Measurements from ENCODE around the gene TMEM182.

Gene TMEM182

DNA sequence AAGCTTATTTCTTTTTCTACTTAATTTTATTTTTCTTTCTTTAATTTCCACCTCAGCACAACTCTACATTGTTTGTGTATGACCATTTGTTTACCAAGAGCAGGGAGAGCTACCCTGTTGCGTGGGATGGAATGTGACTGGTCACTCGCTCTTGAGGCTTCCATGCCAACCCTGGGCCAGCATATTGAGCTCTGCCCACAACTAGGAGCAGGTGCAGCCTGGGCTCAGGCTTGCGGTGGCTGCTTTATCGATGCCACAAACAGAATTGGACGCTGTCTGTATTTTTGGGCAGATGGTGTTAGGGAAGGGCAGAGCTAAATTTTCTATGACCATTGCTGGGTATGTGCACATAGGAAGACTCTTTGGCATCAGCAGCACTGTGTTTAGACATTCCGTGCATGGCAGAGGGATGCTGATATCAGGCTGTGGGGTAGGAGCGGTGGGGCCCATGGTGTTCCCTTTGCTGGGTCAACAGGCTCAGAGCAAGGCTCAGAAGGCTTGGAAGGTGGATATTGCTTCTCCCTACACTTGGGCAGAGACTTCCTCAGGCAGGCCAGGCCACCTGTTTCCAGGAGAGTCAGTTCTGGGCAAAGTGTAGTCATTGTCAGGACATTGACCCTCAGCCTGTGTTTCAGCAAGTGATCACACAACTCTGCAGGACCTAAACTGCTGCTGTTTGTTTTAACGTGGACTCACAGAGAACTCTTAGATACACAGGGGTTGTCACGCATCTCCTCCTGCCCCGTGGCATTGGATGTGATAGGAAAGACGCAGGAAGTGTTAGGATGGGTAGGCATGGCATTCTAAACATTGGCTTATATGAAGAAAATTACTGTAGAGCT is 40.2 kb downstream of the TMEM182 start:
- no peak for DNase-seq

GRCh38 chr2:102803041-102803896 is 41.4 kb downstream of the TMEM182 start:
- no peak for DNase-seq

DNA sequence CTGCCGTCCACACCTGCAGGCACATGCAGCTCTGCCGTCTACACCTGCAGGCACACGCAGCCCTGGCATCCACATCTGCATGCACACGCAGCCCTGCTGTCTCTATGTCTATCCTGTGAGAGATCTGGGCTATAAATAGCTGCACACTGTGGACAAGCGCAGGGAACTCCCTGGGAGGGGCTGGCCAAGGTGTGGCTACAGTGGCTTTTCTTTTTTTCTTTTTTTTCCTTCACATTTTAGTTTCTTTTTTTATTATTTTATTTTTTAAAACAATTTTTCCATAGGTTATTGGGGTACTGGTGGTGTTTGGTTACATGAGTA is 42.0 kb downstream of the TMEM182 start:
- DNase-seq = no peak

DNA sequence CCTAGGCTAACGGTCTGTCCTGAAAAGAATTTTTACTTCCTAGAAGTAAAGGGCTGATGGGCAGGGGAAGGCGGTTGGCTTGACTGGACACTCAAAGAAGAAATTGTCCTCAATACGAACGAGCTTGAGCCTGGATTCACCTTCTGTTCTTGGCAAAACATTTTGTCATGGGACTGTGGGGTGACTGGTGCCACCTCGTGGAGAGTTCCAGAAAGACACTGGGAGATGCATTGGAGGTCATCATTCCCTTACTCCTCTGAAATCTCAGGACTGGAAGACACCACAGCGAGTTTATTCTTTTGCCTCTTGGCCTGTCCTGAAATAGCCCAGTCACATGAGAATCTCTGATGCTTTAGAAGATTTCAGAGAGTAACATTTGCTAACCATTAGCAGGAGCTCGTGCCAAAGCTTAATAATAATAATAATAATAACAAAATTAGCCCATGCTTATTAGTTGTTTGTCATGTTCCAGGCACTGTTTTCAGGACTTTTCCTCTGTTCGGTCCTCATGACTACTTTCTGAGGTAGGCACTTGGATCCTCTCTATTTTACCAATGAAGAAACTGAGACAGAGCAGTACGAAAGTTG is 44.5 kb downstream of the TMEM182 start:
- DNase-seq = peak; percentile 11 to 21

DNA sequence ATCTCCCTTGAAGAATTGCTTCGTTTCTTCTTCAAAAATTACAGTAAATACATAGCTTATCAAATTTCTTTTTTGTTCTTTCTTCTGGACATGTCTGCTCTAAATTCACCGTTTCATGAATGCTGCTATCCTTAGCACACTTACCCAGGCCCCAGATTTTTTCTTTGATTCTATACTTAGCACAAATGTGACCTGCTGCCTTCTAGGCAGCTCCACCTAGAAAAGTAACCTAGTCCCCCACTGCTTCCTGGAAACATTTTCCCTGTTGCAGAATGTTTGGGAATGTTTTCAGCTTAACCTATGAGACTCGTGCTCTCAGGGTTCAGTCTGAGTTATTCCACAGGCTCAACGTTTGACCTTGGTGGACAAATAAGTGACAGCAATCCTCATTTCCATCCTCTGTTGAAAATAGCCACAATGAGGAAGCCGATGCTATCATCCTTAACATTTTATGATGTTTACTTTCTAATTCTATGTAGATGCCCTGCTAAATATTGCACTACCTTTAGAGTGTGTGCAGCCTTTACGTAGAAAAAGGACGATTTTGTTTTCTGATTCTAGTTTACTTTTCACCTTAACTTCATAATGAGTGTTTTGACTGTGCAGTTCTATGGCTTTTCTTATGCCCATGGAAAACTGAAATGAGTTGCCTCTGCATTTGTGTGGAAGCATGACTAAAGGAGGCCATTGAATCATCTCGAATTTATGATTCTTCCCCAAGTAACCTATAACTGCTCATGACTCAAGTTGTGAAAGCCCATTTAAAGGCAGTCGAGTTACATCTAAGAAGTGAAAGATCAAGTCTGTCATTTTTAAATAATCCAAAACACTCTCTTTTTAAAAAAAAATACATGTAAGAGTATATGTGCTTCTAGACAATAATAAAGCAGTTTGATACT is 47.7 kb downstream of the TMEM182 start:
- no peak for DNase-seq

DNA sequence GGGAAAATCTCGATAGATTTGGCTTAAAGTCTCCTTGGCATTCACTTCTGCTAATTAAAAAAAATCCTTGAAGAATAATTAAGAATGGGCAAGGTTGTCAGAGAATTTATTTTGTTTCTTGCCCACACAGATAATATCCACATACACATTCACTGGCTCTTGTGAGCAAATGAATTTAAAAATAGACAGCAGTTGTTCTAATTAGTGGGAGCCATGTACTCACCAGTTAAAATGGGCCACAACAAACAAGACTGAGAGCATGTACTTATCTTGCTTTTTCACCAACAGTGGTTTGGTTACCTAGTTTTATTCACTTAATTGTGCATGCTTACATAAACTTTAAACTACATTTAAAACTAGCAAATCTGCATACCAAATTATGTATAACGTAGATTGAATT is 53.5 kb downstream of the TMEM182 start:
- DNase-seq = no peak

DNA sequence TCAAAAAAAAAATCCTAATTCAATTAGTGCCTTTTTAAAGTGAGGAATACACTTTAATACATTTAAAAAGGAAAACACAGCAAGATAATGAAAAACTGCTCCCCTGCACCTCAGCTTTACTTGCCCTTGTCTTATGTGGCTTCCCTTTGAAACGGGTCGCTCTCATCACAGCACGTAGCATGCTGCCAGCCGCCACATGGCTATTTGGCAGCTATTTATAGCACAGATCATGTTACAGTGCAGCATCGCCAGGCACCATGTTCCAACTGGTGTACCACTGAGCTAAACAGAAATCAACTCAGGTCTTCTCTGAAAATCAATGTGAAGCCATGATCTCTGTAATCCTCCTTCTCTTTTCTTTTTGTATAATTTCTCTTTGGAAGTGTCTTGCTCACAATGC is 65.1 kb downstream of the TMEM182 start:
- DNase-seq = no peak

GRCh38 chr2:102832789-102833188 is 71.0 kb downstream of the TMEM182 start:
- no peak for DNase-seq

DNA sequence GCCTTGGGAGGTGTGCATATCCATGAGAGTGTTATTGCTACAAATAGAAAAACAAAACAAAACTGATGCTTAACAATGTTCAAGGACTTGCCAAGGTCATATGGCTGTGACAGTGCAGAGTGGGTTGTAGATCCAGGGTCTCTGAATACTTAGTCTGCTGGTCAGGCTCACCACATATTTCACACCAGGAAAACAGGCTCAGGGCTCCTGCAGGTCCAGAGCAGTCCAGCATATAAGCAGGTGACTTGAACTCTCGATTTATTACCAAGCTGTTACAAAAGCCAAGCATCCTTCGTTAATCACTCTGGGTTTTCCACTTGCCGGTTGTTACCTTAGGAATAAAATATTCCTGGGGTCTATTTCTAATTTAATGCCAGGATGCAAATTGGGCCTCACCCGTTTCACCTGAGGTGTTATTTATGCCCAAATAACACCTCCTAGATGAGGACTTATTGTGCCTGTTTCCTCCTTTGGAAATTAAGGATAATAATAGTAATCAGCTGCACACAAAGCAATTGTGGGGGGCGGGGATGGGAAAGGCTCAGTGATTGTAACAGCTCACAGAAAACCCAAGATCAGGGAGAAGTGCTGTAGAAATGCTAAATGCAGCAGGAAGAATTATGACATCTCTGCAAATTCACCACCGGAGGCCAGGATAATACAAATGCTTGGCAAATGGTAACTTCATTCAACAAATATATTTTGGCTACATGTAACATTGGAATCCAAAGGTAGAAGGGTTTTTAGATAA is 72.9 kb downstream of the TMEM182 start:
- DNase-seq = no peak

- no peak for DNase-seq
Measured at GRCh38 chr2:102837626-102838198, 75.9 kb downstream of the TMEM182 start.

GRCh38 chr2:102839668-102840388 is 78.0 kb downstream of the TMEM182 start:
- no peak for DNase-seq

- peak in 1 of 2 experiments; percentile 16 for DNase-seq
Measured at GRCh38 chr2:102841107-102841840, 79.4 kb downstream of the TMEM182 start.

DNA sequence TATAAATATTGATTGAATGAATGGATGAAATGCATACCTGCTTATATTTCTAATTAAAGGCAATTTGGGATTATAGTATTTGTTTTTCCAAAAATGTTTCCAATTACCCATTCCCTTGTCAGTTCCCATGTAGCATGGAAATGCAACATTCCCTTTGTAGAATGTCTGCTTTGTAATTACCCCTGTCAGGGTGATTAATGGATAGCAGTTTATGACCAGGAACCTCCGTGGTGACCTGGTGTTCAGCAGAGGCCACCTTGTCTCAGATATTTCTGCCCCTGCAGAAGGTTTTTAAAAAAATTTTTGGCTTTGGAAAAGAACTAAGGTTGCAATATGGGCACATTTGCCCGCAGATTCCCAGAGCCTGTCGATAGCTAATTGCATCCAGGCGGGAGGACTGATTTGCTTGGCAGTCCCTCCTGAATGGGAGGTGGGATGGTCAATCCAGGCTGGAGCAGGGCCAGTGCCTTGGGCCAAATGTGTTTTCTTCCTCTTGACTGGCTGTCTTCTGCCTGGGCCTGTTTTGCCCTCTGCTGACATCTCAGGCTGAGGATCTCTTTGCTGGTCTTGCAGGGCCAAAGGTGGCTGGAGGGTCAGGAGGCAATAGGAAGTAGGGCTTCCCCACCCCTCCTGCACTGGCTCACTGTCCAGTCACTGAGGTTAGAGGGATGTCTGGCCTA is 82.1 kb downstream of the TMEM182 start:
- no peak for DNase-seq

DNA sequence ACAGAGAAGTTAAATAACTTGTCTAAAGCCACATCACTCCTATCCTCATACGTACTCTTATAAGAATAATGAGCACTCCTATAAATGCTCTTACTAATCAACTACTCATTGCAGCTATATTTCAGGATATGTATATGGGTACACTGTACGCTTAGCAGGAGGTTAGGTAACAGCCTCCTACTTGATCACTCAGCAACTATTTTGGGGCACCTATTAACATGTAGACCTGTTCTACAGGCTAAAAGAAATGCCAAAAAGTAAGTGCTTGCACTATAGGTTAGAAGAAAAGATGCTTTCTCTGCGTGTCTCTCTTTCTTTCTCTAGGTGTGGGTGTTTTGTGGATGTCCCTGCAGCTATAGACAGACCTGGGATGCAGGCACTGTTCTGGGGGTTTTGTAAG is 83.1 kb downstream of the TMEM182 start:
- no peak for DNase-seq

DNA sequence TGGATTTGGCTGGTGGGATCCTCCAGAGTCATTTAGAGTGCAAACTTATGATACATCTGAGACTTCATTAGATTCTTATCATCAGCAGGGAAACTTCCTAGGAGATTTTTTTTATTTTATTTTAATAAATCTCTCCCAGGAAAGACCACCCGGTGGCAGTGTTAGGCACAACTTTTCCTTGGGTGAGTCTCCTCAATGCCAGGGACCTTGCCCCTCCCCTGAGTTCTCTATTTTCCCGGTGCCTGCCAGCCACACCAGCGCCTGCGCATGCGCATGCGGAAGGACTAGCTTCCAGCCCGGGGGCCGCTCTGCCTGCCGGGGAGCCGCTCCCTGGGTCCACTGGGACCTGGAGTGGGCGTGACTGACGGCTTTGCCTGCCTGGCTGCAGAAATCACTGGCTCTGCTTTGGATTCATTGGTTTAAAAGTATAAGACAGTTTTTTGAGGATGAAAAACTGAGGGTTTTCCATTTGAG is 86.6 kb downstream of the TMEM182 start:
- peak in 1 of 2 experiments; percentile 18 for DNase-seq

GRCh38 chr2:102850888-102851287 is 89.1 kb downstream of the TMEM182 start:
- no peak for DNase-seq

DNA sequence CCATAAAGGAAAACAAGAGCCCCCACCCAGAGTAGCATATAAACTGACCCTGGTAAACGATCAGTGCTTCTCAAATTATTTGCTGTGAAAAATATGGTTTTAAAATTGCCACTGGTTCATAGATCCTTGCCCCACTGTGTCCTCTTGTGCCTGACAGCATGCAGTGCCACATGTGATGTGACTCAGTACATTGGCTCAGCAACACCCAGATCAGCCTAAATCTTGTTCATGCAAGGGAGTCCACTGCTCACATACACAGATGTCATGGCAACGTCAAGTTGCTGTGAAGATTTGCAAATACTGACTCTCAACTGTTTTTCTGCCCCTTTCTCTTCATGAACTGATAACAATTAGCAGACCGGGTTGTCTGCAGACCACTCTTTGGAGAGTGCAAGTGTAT is 91.0 kb downstream of the TMEM182 start:
- DNase-seq = no peak
